H1 (cell line): ENCODE data around the gene NLRX1. TPM values are rescaled to one million over a fixed set of nuclear protein-coding genes. Genes with fewer than 3 reads are reported as not detected.

ENCODE experiments used
- HDAC2 ChIP-seq, 2 experiments: fragments of 300-600 bp in 1 of 2; sonication (generic) in 1 of 2; IDR thresholded peaks; 2 replicates each; pipeline ENCODE4 v1.6.1; 2011 to 2012; ENCODE audit warnings: low read depth in 2 of 2, low read length in 2 of 2, mild to moderate bottlenecking in 2 of 2, moderate library complexity in 2 of 2, borderline replicate concordance in 1 of 2, inconsistent platforms in 1 of 2
- polyA plus RNA-seq, 7 experiments: library from polyadenylated mRNA; depleted of rRNA in 3 of 7; stranded (reverse) in 5 of 7; unstranded in 2 of 7; fragments of >200 nt in 5 of 7; fragments of 200-250 nt in 2 of 7; gene quantifications; 1 replicate in 5 of 7; 2 replicates in 1 of 7; 4 replicates in 1 of 7; pipeline versions ENCODE4 v1.2.1 to v1.2.3, GENCODE V29; 2011 to 2013; ENCODE audit warnings: missing spikeins in 2 of 7, mixed read lengths in 2 of 7
- total RNA-seq: library from RNA; stranded (reverse); fragmentation: NEBNext Ultra II Directional; extraction: Animal tissue kit (Norgen Biotek cat#: 25700); gene quantifications from 2 replicates; pipeline ENCODE4 v1.2.1, GENCODE V29; 2021

NLRX1 gene
- total and polyA plus RNA-seq, 2 of the 8 experiments (the other 6 are each of a cell fraction or from before 2014, with no cell fraction given), result 13.2 to 18.6 TPM

DNA sequence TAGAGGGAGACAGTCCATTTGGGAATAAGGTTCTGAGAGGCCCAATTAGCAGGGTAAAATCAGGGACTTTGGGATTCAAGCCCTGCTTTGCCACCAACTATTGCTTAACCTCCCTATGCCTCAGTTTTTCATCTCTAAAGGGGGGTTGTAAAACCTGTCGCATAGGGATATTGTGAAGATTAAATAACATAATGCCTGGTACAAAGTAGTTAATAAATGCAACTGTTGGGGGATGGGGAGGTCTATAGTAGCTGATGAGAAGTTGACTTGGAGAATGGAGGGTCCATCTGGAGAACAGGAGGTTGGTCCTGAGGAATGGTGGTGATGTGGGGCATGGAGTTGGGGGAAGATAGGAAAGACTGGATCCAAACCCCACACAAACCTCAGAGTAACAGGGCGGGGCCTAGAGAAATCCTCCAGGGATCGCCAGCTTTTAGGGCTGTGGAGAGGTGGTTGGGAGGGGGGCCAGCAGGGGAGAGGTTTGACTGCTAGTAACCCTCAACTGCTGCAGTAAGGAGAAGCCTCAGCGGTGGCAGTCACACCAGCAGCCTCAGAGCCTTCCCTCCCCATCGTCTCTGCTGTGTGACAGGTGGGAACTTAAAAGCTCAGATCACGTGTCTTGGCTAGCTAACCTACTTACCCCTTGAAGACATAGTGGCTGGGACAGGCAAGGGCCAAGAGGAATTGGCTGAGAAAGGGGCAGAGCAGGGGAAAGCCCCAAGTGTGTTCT, 20.8 kb upstream of the NLRX1 start (continued):
- TF ChIP-seq HDAC2 (IDR thresholded peaks at IDR 0.05; ENCODE audit: borderline replicate concordance in 1 of 2, low read depth in 2 of 2, low read length in 2 of 2), result no peak
